Measurements from ENCODE around the gene RANBP1. TPM values are rescaled to one million over a fixed set of nuclear protein-coding genes. Genes with fewer than 3 reads are reported as not detected.
A peak's percentile ranks its signal among the peaks of the same experiment; 100 is the strongest.
"Not testable (repeated sequence)": the region's sequence is repeated elsewhere in the genome, so short reads cannot be mapped to it uniquely, and the experiment has no call there.

Gene RANBP1
- total RNA-seq (100 to 1,000 TPM; 111 to 170 TPM), polyA plus RNA-seq (ENCODE audit: insufficient read length in 2 of 2) (100 to 1,000 TPM; 183 to 210 TPM)
- long read RNA-seq, donor 1, transcript RANBP1-202 (6 exons, 1,132 nt): minor isoform, 44 of 140 reads
- long read RNA-seq, donor 1, transcript RANBP1-201 (6 exons, 837 nt): major isoform, 67 of 140 reads
- long read RNA-seq, donor 1, partial matches to known transcripts: 19 of 140 reads
- long read RNA-seq, donor 1, other reads (novel, unspliced or antisense): 0 of 140 reads
- long read RNA-seq, donor 2, transcript RANBP1-202 (6 exons, 1,132 nt): minor isoform, 18 of 68 reads
- long read RNA-seq, donor 2, transcript RANBP1-214 (3 exons, 699 nt): minor isoform, 6 of 68 reads
- long read RNA-seq, donor 2, transcript RANBP1-201 (6 exons, 837 nt): major isoform, 27 of 68 reads
- long read RNA-seq, donor 2, partial matches to known transcripts: 14 of 68 reads
- long read RNA-seq, donor 2, other reads (novel, unspliced or antisense): 0 of 68 reads
- long read RNA-seq, donor 3, transcript RANBP1-201 (6 exons, 837 nt): major isoform, 45 of 85 reads
- long read RNA-seq, donor 3, transcript RANBP1-203 (4 exons, 584 nt): minor isoform, 5 of 85 reads
- long read RNA-seq, donor 3, transcript RANBP1-202 (6 exons, 1,132 nt): minor isoform, 29 of 85 reads
- long read RNA-seq, donor 3, partial matches to known transcripts: 0 of 85 reads
- long read RNA-seq, donor 3, other reads (novel, unspliced or antisense): 0 of 85 reads
- long read RNA-seq, donor 4, transcript RANBP1-214 (3 exons, 699 nt): minor isoform, 9 of 156 reads
- long read RNA-seq, donor 4, transcript RANBP1-202 (6 exons, 1,132 nt): minor isoform, 47 of 156 reads
- long read RNA-seq, donor 4, transcript RANBP1-201 (6 exons, 837 nt): major isoform, 78 of 156 reads
- long read RNA-seq, donor 4, partial matches to known transcripts: 16 of 156 reads
- long read RNA-seq, donor 4, other reads (novel, unspliced or antisense): 0 of 156 reads

DNA sequence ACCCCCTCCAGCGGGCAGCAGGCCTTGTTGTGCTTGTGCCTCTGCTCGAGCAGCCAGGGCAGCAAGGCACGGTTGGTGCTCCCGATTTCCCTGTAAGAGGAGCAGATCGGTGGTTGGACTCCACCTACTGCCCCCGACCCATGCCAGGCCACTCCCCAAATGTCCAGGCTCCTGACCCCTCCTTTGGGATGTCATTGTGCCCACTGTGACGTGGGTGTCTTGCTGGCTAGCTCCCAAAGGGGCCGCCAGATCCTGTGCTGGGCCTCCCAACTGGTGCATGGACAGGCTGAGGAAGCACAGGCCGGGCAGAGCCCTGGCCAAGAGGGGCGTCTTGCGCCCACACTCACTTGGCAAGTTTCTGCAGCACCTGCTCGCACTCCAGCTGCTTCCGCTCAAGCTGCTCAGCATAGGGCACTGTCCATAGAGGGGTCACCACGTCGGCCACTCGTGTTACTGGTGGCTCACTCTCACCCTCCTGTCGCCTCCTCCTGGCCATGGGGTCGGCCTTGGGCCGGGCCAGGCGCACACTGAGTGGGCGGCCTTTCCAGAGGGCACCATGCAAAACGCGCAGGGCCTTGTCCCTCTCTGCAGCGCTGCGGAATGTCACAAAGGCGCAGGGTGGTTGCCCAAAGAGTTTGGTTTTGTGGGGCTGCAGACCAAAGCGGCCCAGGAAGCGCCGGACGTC lies at the start of gene RANBP1:
Gene RANBP1, plus strand, starts transcription at position 414 of the 685 bp plus-strand sequence. Its CDS starts 81 bp downstream, at position 495.
- Histone ChIP-seq H3K27ac (ENCODE audit: low read depth, low read length) (peak within 1 kb of the TSS; percentile 57), H3K9me3 (ENCODE audit: control insufficient read depth, insufficient read depth, low read length) (no peaks in the 10 kb centered on the region), H3K27me3 (ENCODE audit: control insufficient read depth, insufficient read depth, low read length) (no peaks in the 10 kb centered on the region), H3K4me3 (ENCODE audit: low read depth, low read length) (peak within 1 kb of the TSS; percentile 84), H3K36me3 (ENCODE audit: control insufficient read depth, insufficient read depth, low read length) (peaks cover 78% of the 10 kb centered on the region), H3K4me1 (ENCODE audit: control insufficient read depth, insufficient read depth, low read length) (peaks cover 65% of the 10 kb centered on the region)
- DNase-seq (ENCODE audit: low read depth in 4 of 6, low spot score in 6 of 6): no peak
- 71% methylated on average over 30 of the region's 30 CpGs for WGBS (ENCODE audit: insufficient coverage)

DNA sequence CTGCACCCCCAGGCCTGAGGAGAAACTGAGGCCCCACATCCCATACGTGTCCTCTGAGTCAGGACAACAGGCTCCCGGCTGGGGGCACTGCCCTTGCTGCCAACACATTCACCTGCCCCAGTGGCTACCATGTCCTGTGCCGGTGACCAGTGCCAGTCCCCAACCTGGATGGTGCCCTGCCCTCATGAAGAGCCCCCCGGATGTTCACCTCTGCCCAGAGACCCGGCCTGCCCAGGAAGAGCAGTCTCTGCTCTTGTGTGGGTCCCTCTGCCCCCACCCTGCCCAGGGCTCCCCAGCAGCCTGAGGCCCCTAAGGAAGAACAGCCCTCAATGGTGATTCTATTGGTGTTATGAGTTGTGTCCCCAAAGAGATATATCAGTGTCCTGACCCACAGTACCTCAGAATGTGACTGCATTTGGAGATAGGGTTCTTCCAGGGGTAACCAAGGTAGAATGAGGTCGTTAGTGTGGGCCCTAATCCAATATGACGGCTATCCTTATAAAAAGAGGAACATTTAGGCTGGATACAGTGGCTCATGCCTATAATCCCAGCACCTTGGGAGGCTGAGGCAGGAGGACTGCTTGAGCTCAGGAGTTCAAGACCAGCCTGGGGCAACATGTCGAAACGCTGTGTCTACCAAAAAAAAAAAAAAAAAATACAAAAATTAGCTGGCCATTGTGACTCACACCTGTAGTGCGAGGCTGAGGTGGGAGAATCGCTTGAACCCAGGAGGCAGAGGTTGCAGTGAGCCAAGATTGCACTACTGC lies 49.1 kb upstream of the RANBP1 start:
- H3K4me3 ChIP-seq (ENCODE audit: low read depth, low read length): no peak overlapping the region
- no peaks in the 10 kb centered on the region for H3K9me3 ChIP-seq (ENCODE audit: control insufficient read depth, insufficient read depth, low read length)
- H3K27me3 ChIP-seq (ENCODE audit: control insufficient read depth, insufficient read depth, low read length): no peaks in the 10 kb centered on the region
- 88% methylated on average over 9 of the region's 11 CpGs for WGBS (ENCODE audit: insufficient coverage)
- H3K4me1 ChIP-seq (ENCODE audit: control insufficient read depth, insufficient read depth, low read length): no peaks in the 10 kb centered on the region
- peaks cover 42% of the 10 kb centered on the region for H3K36me3 ChIP-seq (ENCODE audit: control insufficient read depth, insufficient read depth, low read length)
- H3K27ac ChIP-seq (ENCODE audit: low read depth, low read length): no peak overlapping the region
- DNase-seq (ENCODE audit: low read depth in 4 of 6, low spot score in 6 of 6): no peak

DNA sequence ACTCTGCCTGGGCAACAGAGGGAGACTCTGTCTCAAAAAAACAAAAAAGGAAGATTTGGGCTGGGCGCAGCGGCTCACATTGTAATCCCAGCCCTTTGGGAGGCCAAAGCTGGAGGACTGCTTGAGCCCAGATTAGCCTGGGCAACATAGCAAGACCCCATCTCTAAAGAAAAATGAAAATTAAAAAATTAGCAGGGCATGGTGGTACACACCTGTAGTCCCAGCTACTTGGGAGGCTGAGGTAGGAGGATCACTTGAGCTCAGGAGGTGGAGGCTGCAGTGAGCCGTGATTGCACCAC lies 48.6 kb upstream of the RANBP1 start:
- H3K36me3 ChIP-seq (ENCODE audit: control insufficient read depth, insufficient read depth, low read length): peaks cover 37% of the 10 kb centered on the region
- not testable (repeated sequence) for H3K9me3 ChIP-seq (ENCODE audit: control insufficient read depth, insufficient read depth, low read length); H3K4me3 ChIP-seq (ENCODE audit: low read depth, low read length); H3K27me3 ChIP-seq (ENCODE audit: control insufficient read depth, insufficient read depth, low read length); H3K27ac ChIP-seq (ENCODE audit: low read depth, low read length); DNase-seq (ENCODE audit: low read depth in 4 of 6, low spot score in 6 of 6); H3K4me1 ChIP-seq (ENCODE audit: control insufficient read depth, insufficient read depth, low read length)
- WGBS (ENCODE audit: insufficient coverage): no CpG with 5 or more reads among the region's 3 CpGs

DNA sequence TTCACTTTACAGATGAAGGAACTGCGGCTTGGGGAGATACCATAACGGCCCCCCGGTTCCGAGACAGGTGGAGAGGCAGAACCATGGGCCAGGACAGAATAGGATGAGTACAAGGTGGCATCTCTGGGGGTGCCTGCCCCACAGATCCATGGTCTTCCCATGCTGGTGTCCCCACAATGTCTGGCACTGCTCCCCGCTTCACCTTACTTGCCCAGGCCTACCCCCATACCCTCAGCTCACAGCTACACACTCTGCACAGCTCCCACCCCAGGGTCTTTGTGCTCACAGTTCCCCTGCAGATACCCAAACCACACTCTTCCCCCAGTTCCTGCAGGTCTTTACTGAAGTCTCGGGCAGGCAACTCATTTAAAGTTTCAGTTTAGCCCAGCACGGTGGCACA lies 47.3 kb upstream of the RANBP1 start:
- Histone ChIP-seq H3K27me3 (ENCODE audit: control insufficient read depth, insufficient read depth, low read length) (no peaks in the 10 kb centered on the region), H3K4me3 (ENCODE audit: low read depth, low read length) (no peak overlapping the region), H3K9me3 (ENCODE audit: control insufficient read depth, insufficient read depth, low read length) (no peaks in the 10 kb centered on the region), H3K36me3 (ENCODE audit: control insufficient read depth, insufficient read depth, low read length) (peaks cover 24% of the 10 kb centered on the region), H3K4me1 (ENCODE audit: control insufficient read depth, insufficient read depth, low read length) (no peaks in the 10 kb centered on the region), H3K27ac (ENCODE audit: low read depth, low read length) (no peak overlapping the region)
- 93% methylated on average over 3 of the region's 7 CpGs for WGBS (ENCODE audit: insufficient coverage)
- no peak for DNase-seq (ENCODE audit: low read depth in 4 of 6, low spot score in 6 of 6)

DNA sequence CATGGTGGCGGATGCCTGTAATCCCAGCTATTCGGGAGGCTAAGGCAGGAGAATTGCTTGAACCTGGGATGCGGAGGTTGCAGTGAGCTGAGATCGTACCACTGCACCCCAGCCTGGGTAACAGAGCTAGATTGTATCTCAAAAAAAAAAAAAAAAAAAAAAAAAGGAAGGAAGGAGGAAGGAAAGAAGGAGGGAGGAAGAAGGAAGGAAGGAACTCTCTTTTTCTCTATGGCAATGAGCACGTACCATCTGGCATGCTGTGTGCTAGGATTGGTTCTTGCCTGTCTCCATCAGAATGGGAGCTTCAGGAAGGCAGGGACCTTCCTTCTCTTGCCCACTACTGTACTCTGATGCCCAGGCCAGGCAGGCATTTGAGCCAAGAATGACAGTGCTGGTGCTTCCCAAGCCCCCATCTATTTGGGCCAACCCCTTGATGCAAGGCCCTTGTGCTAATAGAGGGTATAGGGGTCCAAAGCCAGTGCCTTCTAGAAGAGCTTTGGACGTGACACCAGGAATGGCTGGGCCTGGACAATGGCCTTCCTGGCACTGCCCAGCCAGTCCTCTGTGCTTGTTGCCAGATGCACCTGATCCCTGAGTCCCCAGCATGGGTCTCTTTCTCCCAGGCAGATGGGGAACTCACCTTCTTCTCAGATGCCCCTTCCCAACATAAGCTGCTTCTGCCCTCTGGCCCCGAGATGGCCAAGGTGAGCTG lies 46.4 kb upstream of the RANBP1 start:
- WGBS (ENCODE audit: insufficient coverage): 81% methylated on average over 4 of the region's 7 CpGs
- H3K4me1 ChIP-seq (ENCODE audit: control insufficient read depth, insufficient read depth, low read length): no peaks in the 10 kb centered on the region

DNA sequence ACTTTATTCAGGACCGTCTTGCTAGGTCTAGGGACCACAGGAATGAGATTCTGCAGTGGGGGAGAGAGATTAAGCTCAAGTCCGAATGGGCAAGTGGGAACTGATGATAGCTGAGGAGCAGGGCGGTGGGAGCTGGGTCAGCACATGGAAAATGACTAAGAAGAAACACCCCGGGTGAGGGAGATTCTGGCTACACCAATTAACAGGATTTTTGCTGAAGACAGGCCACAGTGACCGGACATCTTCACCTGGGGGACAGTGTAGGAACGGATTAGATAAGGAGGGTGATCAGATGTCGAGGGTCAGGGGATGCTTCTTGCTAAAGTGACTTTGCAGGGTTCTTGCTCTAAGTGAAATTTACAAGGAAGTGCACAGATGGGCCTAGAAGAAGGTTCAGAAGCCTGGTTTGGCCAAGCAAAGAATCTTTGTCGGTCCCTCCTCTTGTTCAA lies 44.4 kb upstream of the RANBP1 start:
- Histone ChIP-seq H3K36me3 (ENCODE audit: control insufficient read depth, insufficient read depth, low read length) (peaks cover 2% of the 10 kb centered on the region), H3K27me3 (ENCODE audit: control insufficient read depth, insufficient read depth, low read length) (no peaks in the 10 kb centered on the region), H3K9me3 (ENCODE audit: control insufficient read depth, insufficient read depth, low read length) (no peaks in the 10 kb centered on the region), H3K4me3 (ENCODE audit: low read depth, low read length) (no peak overlapping the region), H3K4me1 (ENCODE audit: control insufficient read depth, insufficient read depth, low read length) (no peaks in the 10 kb centered on the region), H3K27ac (ENCODE audit: low read depth, low read length) (no peak overlapping the region)
- 94% methylated on average over 8 of the region's 8 CpGs for WGBS (ENCODE audit: insufficient coverage)
- DNase-seq (ENCODE audit: low read depth in 4 of 6, low spot score in 6 of 6): no peak

More for the DNA sequence above, 46.4 kb upstream of the RANBP1 start:
- H3K36me3 ChIP-seq (ENCODE audit: control insufficient read depth, insufficient read depth, low read length): peaks cover 16% of the 10 kb centered on the region
- no peaks in the 10 kb centered on the region for H3K9me3 ChIP-seq (ENCODE audit: control insufficient read depth, insufficient read depth, low read length)
- no peak for DNase-seq (ENCODE audit: low read depth in 4 of 6, low spot score in 6 of 6)
- H3K27me3 ChIP-seq (ENCODE audit: control insufficient read depth, insufficient read depth, low read length): no peaks in the 10 kb centered on the region
- no peak overlapping the region for H3K27ac ChIP-seq (ENCODE audit: low read depth, low read length)
- no peak overlapping the region for H3K4me3 ChIP-seq (ENCODE audit: low read depth, low read length)

DNA sequence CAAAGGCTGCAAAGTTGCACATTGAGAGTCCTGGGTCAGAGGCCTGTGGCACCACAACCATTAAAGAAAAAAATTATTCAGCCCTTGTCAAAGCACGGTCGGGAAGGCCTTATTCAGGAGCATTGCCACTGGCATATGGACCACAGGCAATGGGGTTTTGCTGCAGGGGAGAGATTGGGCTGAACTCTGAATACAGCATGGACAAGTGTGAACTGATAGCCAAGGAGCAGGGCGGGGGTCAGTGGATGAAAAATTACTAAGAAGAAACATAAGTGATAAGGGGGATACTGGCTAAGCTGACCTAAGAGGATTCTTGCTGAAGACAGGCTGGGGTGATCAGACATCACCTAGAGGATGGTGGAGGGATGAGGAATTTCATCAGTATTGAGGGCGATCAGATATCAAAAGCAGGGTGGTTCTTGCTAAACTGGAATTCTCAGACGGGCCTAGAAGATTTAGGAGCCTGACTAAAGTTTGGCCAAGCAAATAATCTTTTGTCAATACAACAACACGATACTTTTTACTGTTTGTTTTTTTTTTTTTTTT lies 39.2 kb upstream of the RANBP1 start:
- no peak for DNase-seq (ENCODE audit: low read depth in 4 of 6, low spot score in 6 of 6)
- H3K36me3 ChIP-seq (ENCODE audit: control insufficient read depth, insufficient read depth, low read length): no peaks in the 10 kb centered on the region
- 53% methylated on average over 3 of the region's 6 CpGs for WGBS (ENCODE audit: insufficient coverage)

DNA sequence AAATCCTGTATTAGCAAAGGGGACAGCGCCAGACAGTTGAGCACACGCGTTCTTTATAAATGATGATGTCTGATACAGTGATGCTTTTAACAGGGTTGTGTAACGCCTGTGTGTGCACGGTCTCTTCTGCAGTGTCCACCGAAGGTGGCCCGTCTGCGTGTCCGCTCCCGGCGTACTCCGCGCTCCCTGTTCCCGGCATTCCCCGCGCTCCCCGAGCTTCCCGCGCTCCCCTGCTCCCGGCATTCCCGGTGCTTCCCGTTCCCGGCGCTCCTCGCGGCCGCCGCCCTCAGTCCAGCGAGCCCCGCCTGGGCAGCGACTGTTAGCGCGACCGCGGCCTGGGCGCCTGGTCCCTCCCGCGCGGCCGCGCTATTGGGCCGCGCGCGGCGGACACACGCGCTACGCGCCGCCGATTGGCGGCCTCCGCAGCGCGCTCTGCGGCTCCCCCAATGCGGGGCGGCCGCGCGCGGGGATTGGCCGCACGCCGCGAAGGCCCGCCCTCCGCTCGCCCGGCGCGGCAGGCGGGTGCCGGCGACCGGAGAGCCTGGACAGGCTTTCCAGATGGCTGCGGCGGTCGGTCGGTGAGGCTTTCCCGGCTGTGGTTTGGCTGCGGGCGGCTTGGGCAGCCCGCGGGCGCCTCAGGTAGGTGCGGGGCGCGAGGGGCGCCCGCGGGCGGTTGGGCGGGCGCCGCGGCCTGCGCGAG lies 36.0 kb upstream of the RANBP1 start, which contains the start of gene DGCR8:
Gene DGCR8, plus strand, starts transcription at position 497 of the 700 bp plus-strand sequence. CDS start 5,723 bp downstream, outside the sequence.
- under 1% methylated on average over 100 of the region's 100 CpGs for WGBS (ENCODE audit: insufficient coverage)
- no peaks in the 10 kb centered on the region for H3K27me3 ChIP-seq (ENCODE audit: control insufficient read depth, insufficient read depth, low read length)
- H3K9me3 ChIP-seq (ENCODE audit: control insufficient read depth, insufficient read depth, low read length): no peaks in the 10 kb centered on the region
- H3K27ac ChIP-seq (ENCODE audit: low read depth, low read length): peak within 1 kb of the TSS; percentile 97
- H3K4me3 ChIP-seq (ENCODE audit: low read depth, low read length): peak within 1 kb of the TSS; percentile 76
- H3K36me3 ChIP-seq (ENCODE audit: control insufficient read depth, insufficient read depth, low read length): peaks cover 13% of the 10 kb centered on the region
- H3K4me1 ChIP-seq (ENCODE audit: control insufficient read depth, insufficient read depth, low read length): peaks cover 45% of the 10 kb centered on the region
- DNase-seq (ENCODE audit: low read depth in 4 of 6, low spot score in 6 of 6): peak; percentile 91 to 98 (median 94)

More for the DNA sequence above, 39.2 kb upstream of the RANBP1 start:
- Histone ChIP-seq H3K9me3 (ENCODE audit: control insufficient read depth, insufficient read depth, low read length) (no peaks in the 10 kb centered on the region), H3K27ac (ENCODE audit: low read depth, low read length) (no peak overlapping the region), H3K27me3 (ENCODE audit: control insufficient read depth, insufficient read depth, low read length) (no peaks in the 10 kb centered on the region), H3K4me3 (ENCODE audit: low read depth, low read length) (no peak overlapping the region), H3K4me1 (ENCODE audit: control insufficient read depth, insufficient read depth, low read length) (peaks cover 18% of the 10 kb centered on the region)
